Kidney epithelial cell (primary cell): Measurements from ENCODE around the gene UGT1A7. TPM values are rescaled to one million over a fixed set of nuclear protein-coding genes. Genes with fewer than 3 reads are reported as not detected.

Source experiments
- DNase-seq: peaks from one replicate; pipeline ENCODE4 v3.0.0-alpha.2; 2010; ENCODE audit warnings: low read depth
- H3K27me3 ChIP-seq: 2 replicates; pipeline ENCODE4 v1.6.0; 2011; ENCODE audit warnings: low read length; ENCODE audit not compliant: control insufficient read depth, insufficient read depth
- H3K36me3 ChIP-seq: 2 replicates; pipeline ENCODE4 v1.5.1; 2011; ENCODE audit warnings: low read length; ENCODE audit not compliant: control insufficient read depth, insufficient read depth
- H3K4me3 ChIP-seq: 2 replicates; pipeline ENCODE4 v1.5.1; 2011; ENCODE audit warnings: low read depth, mild to moderate bottlenecking, control low read depth, low read length
- total RNA-seq: library from RNA; depleted of rRNA; stranded (reverse); fragments of >200 nt; gene quantifications from 2 replicates; pipeline ENCODE4 v1.2.3, GENCODE V29; 2015
- TF ChIP-seq, protein P1 (sequence below): IDR thresholded peaks from 2 replicates; pipeline ENCODE4 v1.5.1; 2011; ENCODE audit warnings: mild to moderate bottlenecking, moderate library complexity, low read length, control low read depth, inconsistent platforms; ENCODE audit not compliant: insufficient read depth, poor library complexity, severe bottlenecking

Gene UGT1A7
- total RNA-seq, 1 donor from 2014 or later = not detected

DNA sequence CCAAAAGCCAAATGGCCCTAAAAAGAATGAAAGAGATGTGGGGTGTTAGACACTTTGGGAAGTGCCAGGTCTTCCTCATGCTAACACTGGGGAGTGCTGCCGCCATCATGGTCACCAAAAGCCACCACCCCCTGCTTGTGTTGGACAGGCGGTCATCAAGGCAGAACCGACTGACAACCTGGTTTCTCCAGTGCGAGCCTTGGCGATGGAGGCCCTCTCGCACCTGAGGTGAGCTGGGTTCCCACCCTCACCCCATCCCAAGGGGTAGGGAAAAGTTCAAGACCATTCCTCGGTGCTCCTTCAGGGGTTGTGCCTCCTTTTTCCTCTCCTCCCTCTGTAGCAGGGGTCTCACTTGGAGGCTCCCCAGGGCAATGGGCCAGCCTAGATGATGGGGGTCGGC lies 130.0 kb downstream of the UGT1A7 start:
- DNase-seq = no peak
- H3K36me3 ChIP-seq = no peaks in the 10 kb centered on the region
- H3K4me3 ChIP-seq = no peak overlapping the region
- TF ChIP-seq, protein P1, sequence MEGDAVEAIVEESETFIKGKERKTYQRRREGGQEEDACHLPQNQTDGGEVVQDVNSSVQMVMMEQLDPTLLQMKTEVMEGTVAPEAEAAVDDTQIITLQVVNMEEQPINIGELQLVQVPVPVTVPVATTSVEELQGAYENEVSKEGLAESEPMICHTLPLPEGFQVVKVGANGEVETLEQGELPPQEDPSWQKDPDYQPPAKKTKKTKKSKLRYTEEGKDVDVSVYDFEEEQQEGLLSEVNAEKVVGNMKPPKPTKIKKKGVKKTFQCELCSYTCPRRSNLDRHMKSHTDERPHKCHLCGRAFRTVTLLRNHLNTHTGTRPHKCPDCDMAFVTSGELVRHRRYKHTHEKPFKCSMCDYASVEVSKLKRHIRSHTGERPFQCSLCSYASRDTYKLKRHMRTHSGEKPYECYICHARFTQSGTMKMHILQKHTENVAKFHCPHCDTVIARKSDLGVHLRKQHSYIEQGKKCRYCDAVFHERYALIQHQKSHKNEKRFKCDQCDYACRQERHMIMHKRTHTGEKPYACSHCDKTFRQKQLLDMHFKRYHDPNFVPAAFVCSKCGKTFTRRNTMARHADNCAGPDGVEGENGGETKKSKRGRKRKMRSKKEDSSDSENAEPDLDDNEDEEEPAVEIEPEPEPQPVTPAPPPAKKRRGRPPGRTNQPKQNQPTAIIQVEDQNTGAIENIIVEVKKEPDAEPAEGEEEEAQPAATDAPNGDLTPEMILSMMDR = no peak
- no peaks in the 10 kb centered on the region for H3K27me3 ChIP-seq

DNA sequence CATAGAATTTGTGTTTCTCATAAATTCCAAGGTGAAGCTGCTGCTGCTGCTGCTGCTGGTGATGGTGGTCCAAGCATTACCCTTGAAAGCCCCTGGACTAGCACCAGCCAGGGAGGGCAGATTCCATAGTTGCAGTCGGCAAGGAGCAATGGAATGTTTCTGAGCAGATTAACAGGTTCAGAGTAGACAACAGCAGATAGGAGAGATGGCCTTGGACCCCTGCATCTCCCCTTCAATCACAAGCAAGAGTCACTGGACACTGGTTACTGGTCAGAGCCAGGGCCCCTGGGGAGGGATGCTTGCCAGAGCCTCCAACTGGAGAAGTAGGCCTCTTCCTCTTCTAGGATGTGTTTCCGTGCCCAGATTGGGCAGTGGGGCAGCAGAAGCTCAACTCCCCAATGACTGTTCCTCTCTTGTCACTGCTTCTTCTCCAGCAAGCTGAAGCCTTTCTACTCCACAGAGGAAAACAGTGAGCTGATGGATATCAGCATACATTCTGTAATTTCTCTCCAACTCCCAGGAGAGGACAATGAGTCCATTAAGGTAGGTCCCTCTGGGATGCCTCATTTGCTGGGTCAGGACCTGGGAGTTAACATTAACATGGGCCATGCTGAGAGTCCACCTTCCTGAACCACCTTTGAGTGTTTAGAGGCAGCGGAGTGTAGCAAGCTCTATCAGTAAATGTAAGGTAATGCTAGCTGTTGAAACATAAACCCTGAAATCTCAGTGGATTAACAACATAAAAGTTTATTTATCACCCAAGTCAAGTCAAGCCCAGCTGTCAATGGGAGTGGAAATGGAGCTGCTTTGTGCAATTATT lies 131.7 kb downstream of the UGT1A7 start:
- H3K36me3 ChIP-seq = no peaks in the 10 kb centered on the region
- no peak for DNase-seq
- H3K4me3 ChIP-seq = no peak overlapping the region
- TF ChIP-seq, protein P1 = no peak
- no peaks in the 10 kb centered on the region for H3K27me3 ChIP-seq

DNA sequence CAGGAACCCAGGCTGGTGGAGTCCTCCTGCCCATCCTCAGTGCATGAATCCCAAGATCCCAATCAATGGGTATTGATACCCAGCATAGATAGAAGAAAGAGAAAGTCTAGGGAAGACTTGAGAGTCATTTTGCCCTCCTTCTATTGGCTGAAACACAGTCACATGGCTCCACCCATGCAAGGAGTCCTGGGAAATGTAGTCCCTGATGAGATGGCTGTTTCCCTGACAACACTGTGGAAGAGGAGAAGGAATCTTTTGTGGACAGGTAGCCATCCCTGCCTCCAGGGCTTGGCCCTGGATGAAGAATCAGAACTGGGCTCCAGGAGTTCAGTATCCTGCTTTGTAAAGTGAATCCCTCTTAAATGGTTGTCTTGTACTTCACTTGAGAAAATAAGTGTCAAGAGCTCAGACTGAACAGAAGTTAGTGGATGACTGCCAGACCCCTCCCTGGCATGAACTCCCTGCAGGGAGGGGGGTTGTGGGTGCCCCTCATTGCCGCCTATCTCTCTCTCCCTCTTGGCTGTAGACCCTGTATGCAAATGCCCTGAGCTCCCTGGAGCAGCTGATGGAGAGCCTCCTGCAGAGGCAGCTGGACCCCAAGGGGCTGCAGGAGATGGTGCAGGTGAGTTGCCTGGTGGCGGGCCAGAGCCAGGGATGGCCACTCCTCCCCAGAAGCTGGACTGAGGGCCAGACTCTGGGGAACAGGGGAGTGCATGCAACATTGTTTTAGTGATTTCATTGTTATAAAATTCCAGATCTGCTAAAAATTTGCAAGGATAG lies 132.5 kb downstream of the UGT1A7 start:
- H3K27me3 ChIP-seq = no peaks in the 10 kb centered on the region
- no peak overlapping the region for H3K4me3 ChIP-seq
- no peak for DNase-seq
- no peaks in the 10 kb centered on the region for H3K36me3 ChIP-seq
- TF ChIP-seq, protein P1 = no peak

DNA sequence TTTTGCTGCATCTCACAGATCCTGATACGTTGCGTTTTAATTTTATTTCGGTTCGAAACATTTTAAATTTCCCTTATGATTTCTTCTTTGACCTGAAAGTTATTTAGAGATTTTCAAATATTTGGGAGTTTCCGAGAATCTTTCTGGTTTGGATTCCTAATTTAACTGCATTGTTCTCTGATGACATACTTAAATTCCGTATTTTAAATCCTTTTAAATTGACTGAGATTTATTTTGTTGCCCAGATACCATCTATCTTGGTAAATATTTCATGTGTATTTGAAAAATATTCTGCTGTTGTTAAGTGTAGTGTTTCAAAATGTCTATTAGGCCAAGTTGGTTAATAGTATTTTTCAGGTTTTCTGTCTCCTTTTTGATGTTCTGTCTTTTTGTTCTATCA lies 134.2 kb downstream of the UGT1A7 start:
- TF ChIP-seq, protein P1 = no peak
- Histone ChIP-seq H3K36me3 (no peaks in the 10 kb centered on the region), H3K4me3 (no peak overlapping the region), H3K27me3 (no peaks in the 10 kb centered on the region)
- no peak for DNase-seq

DNA sequence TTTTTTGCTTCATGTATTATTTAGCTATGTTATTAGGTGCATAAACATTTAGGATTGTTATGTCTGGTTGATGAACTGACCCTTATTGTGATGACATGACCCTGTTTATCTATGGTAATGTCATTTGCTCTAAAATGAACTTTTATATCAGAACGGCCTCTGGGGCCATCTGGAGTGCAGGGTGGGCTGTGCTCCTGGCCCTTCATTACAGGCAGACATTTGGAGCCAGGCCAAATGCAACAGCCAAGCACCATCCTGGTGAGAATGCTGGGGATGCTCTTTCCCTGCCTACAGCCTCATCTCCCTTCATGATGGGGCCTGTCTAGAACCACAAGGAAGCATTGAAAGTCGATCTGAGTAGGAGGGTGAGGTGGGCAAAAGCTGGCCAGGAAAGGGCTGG lies 134.6 kb downstream of the UGT1A7 start:
- no peak for DNase-seq
- H3K27me3 ChIP-seq = no peaks in the 10 kb centered on the region

More for the DNA sequence above, 134.6 kb downstream of the UGT1A7 start:
- TF ChIP-seq, protein P1 = no peak
- H3K36me3 ChIP-seq = no peaks in the 10 kb centered on the region
- no peak overlapping the region for H3K4me3 ChIP-seq
